GM12878 (cell line): ENCODE results near the gene ZBTB32. TPM values are rescaled to one million over a fixed set of nuclear protein-coding genes. Genes with fewer than 3 reads are reported as not detected.

Experiments
- ATAC-seq: fragments of 200-7000 bp; cut with Tn5 transposase; 3 replicates; pipeline ENCODE4 v1.9.1; 2020; ENCODE audit warnings: mild to moderate bottlenecking, moderate library complexity
- BruUV-seq: library from RNA; stranded (reverse); fragments of 400-500 nt; replicated peaks from 2 replicates; lab custom pipeline; 2021; lab: Mats Ljungman, UMichigan
- CTCF ChIA-PET: fragments of 300-600 bp; sonication (Branson Sonifier 250); formaldehyde crosslinking; extraction: SDS; loops from one replicate; lab custom pipeline; 2021; ENCODE audit warnings: inconsistent platforms; lab: Yijun Ruan, JAX
- POLR2A ChIA-PET: fragments of 350-600 bp; formaldehyde crosslinking; extraction: SDS; loops from one replicate; lab custom pipeline; 2021; ENCODE audit warnings: inconsistent platforms; lab: Charles Lee
- RAD21 ChIA-PET: fragments of 300-600 bp; sonication (Branson Sonifier 250); formaldehyde crosslinking; loops from one replicate; lab custom pipeline; 2023; ENCODE audit warnings: antibody characterized with exemption; ENCODE audit not compliant: unreplicated experiment; lab: Charles Lee
- SMC1A ChIA-PET: fragments of 300-600 bp; sonication (Branson Sonifier 250); formaldehyde crosslinking; loops from one replicate; lab custom pipeline; 2023; ENCODE audit not compliant: unreplicated experiment, uncharacterized antibody; lab: Charles Lee
- DNase-seq: peaks from one replicate; pipeline ENCODE4 v3.0.0-alpha.2; 2011; ENCODE audit warnings: low read depth, low spot score
- FAIRE-seq: peaks from 3 replicates; lab custom pipeline; 2011; peaks lifted over from hg19 to GRCh38; lab: Jason Lieb, UNC
- H2AFZ ChIP-seq: 2 replicates; pipeline ENCODE4 v1.6.0; 2011; ENCODE audit warnings: low read depth, low read length, control low read depth; ENCODE audit not compliant: control insufficient read depth
- H3K27ac ChIP-seq: 2 replicates; pipeline ENCODE4 v1.5.1; 2011; ENCODE audit warnings: control low read depth; ENCODE audit not compliant: control insufficient read depth, insufficient read depth
- H3K27me3 ChIP-seq, 2 experiments: replicated peaks in 1 of 2; 2 replicates each; pipeline versions ENCODE4 v1.6.0 to v1.6.1; 2011; ENCODE audit warnings: low read length in 1 of 2; ENCODE audit not compliant: control insufficient read depth in 2 of 2, insufficient read depth in 2 of 2
- H3K36me3 ChIP-seq, 2 experiments: 2 replicates each; pipeline ENCODE4 v1.5.1; 2011; ENCODE audit warnings: low read length in 1 of 2; ENCODE audit not compliant: control insufficient read depth in 2 of 2, insufficient read depth in 2 of 2
- H3K4me1 ChIP-seq: 2 replicates; pipeline ENCODE4 v1.6.1; 2011; ENCODE audit warnings: mild to moderate bottlenecking, low read length, moderate library complexity, mixed read lengths; ENCODE audit not compliant: control insufficient read depth, insufficient read depth
- H3K4me2 ChIP-seq: 2 replicates; pipeline ENCODE4 v1.6.0; 2011; ENCODE audit warnings: control low read depth; ENCODE audit not compliant: control insufficient read depth, insufficient read depth
- H3K4me3 ChIP-seq: fragments of 200-600 bp; sonication (generic); 2 replicates; pipeline ENCODE4 v1.5.1; 2016
- H3K79me2 ChIP-seq: 2 replicates; pipeline ENCODE4 v1.6.0; 2011; ENCODE audit warnings: low read length; ENCODE audit not compliant: control insufficient read depth, insufficient read depth
- H3K9ac ChIP-seq: 2 replicates; pipeline ENCODE4 v1.8.0; 2011; ENCODE audit warnings: low read length, control low read depth, mixed read lengths; ENCODE audit not compliant: control insufficient read depth, insufficient read depth
- H3K9me3 ChIP-seq: replicated peaks from 3 replicates; pipeline ENCODE4 v1.5.1; 2011; ENCODE audit warnings: mild to moderate bottlenecking, low read length; ENCODE audit not compliant: control insufficient read depth, insufficient read depth
- H4K20me1 ChIP-seq: 2 replicates; pipeline ENCODE4 v1.6.0; 2011; ENCODE audit not compliant: control insufficient read depth, insufficient read depth
- CHD2 ChIP-seq: IDR thresholded peaks from 2 replicates; pipeline ENCODE4 v1.6.1; 2011; ENCODE audit warnings: low read depth, low read length, improper control_type of control experiment, borderline replicate concordance
- EP300 ChIP-seq, 2 experiments: fragments of 150-350 bp in 1 of 2; IDR thresholded peaks; 2 replicates each; pipeline ENCODE4 v1.6.1; 2011 to 2012; ENCODE audit warnings: low read depth in 2 of 2, low read length in 2 of 2, borderline replicate concordance in 1 of 2, improper control_type of control experiment in 1 of 2, inconsistent platforms in 1 of 2; ENCODE audit not compliant: control insufficient read depth in 1 of 2
- NFYB ChIP-seq: IDR thresholded peaks from 2 replicates; pipeline ENCODE4 v1.6.1; 2011; ENCODE audit warnings: low read depth, mild to moderate bottlenecking, low read length, improper control_type of control experiment, moderate library complexity; ENCODE audit not compliant: insufficient read depth
- WGBS: methylation state at CpG from one replicate; pipeline ENCODE4 v1.1.6; 2016; ENCODE audit warnings: low lambda C conversion rate; ENCODE audit not compliant: insufficient replicate concordance, insufficient coverage; ENCODE audit errors: missing lambda C conversion rate; 5-methylcytosine and 5-hydroxymethylcytosine counted together
- in situ Hi-C: fragments of 300-500 bp; cut with MboI; formaldehyde crosslinking; loops from 9 replicates; pipeline ENCODE4 v1.14.3; 2018; ENCODE audit warnings: mixed read lengths
- intact Hi-C: fragments of 100-400 bp; cut with micrococcal nuclease; formaldehyde crosslinking; loops from one replicate; pipeline ENCODE4 v1.14.2; 2022; ENCODE audit not compliant: unreplicated experiment
- polyA plus RNA-seq, 11 experiments: library from polyadenylated mRNA; depleted of rRNA in 4 of 11; unstranded in 6 of 11; stranded (reverse) in 5 of 11; fragments of >200 nt; fragmentation: Nextera tagmentation in 4 of 11; fragmentation: Illumina TruSeq in 1 of 11; extraction: Ambion mirVana in 4 of 11; extraction: Trizol in 1 of 11; gene quantifications; 1 replicate in 1 of 11; 2 replicates in 10 of 11; pipeline versions ENCODE4 v1.2.1 to v1.2.3, GENCODE V29; 2011 to 2016; ENCODE audit warnings: inconsistent platforms in 2 of 11, missing spikeins in 2 of 11, low read depth in 1 of 11
- total RNA-seq, 4 experiments: library from RNA; depleted of rRNA in 3 of 4; stranded (reverse); fragments of >200 nt in 3 of 4; fragmentation: Illumina TruSeq in 1 of 4; extraction: Trizol in 1 of 4; gene quantifications; 2 replicates each; pipeline versions ENCODE4 v1.2.1 to v1.2.3, GENCODE V29; 2013 to 2021
- TF ChIP-seq, protein P1 (sequence below): fragments of 450-650 bp; IDR thresholded peaks from 2 replicates; pipeline ENCODE4 v1.6.1; 2018; ENCODE audit warnings: mild to moderate bottlenecking, low read depth, moderate library complexity; ENCODE audit not compliant: partially characterized antibody

Gene ZBTB32
- total and polyA plus RNA-seq, 10 of the 15 experiments (the other 5 are each of a cell fraction or from before 2014, with no cell fraction given), result 1.0 to 46.7 (median 16.0) TPM

- TF ChIP-seq CHD2, result peak; percentile 97
- TF ChIP-seq EP300 (IDR thresholded peaks at IDR 0.05; ENCODE audit: borderline replicate concordance in 1 of 2, control insufficient read depth in 1 of 2, low read depth in 2 of 2, low read length in 2 of 2), result no peak
- TF ChIP-seq, all 136 proteins: peak for 47
Observed at GRCh38 chr19:35702223-35703012, 1.9 kb upstream of the ZBTB32 start (continued).

- DNase-seq (no peak), ATAC-seq (no peak), FAIRE-seq (no peak)
- in situ Hi-C loops, result no loop called here
- Histone ChIP-seq H3K27ac (no peak overlapping the region), H3K4me1 (peaks cover 7% of the 10 kb centered on the region), H3K9ac (peak overlapping the region; percentile 80; the same call in 1 of the 2 replicates), H3K79me2 (peaks cover 2% of the 10 kb centered on the region; the same call in 1 of the 2 replicates), H3K27me3 (no peaks in the 10 kb centered on the region), H4K20me1 (no peaks in the 10 kb centered on the region), H2AFZ (no peak overlapping the region), H3K4me3 (peak overlapping the region; percentile 80; the same call in 1 of the 2 replicates), H3K4me2 (peak overlapping the region; percentile 82; the same call in 1 of the 2 replicates), H3K9me3 (no peaks in the 10 kb centered on the region), H3K36me3 (no peaks in the 10 kb centered on the region)
- TF ChIP-seq, protein P1, sequence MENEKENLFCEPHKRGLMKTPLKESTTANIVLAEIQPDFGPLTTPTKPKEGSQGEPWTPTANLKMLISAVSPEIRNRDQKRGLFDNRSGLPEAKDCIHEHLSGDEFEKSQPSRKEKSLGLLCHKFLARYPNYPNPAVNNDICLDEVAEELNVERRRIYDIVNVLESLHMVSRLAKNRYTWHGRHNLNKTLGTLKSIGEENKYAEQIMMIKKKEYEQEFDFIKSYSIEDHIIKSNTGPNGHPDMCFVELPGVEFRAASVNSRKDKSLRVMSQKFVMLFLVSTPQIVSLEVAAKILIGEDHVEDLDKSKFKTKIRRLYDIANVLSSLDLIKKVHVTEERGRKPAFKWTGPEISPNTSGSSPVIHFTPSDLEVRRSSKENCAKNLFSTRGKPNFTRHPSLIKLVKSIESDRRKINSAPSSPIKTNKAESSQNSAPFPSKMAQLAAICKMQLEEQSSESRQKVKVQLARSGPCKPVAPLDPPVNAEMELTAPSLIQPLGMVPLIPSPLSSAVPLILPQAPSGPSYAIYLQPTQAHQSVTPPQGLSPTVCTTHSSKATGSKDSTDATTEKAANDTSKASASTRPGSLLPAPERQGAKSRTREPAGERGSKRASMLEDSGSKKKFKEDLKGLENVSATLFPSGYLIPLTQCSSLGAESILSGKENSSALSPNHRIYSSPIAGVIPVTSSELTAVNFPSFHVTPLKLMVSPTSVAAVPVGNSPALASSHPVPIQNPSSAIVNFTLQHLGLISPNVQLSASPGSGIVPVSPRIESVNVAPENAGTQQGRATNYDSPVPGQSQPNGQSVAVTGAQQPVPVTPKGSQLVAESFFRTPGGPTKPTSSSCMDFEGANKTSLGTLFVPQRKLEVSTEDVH, result no peak
- peak; percentile 68 for TF ChIP-seq NFYB
- ChIA-PET RAD21 (interaction anchor here (0.8 to 11.0 kb wide), 5 partner anchors 9 to 228 kb away, joined by 3 to 430 read pairs (median 13); no protein-coding TSS in a partner anchor), CTCF (interaction anchor here (1.3 to 4.5 kb wide), 4 partner anchors 9 to 48 kb away, joined by 5 to 77 read pairs (median 10); partner anchors contain the start of genes PSENEN and U2AF1L4), POLR2A (interaction anchor here (0.5 to 11.9 kb wide), 12 partner anchors 7 to 1667 kb away, joined by 3 to 516 read pairs (median 6); partner anchors contain the start of genes ALKBH6, COX6B1, LIN37 and PSENEN), SMC1A (interaction anchor here (3.0 to 12.3 kb wide), 2 partner anchors 9 to 10 kb away, joined by 12 to 375 read pairs; no protein-coding TSS in a partner anchor)
- intact Hi-C loops, result no loop called here
- no TSS peak for BruUV-seq
- WGBS, result 58% methylated on average over 9 of the region's 9 CpGs
Observed at GRCh38 chr19:35703343-35703742, 1.0 kb upstream of the ZBTB32 start.
